Erythroblast (primary cell): ENCODE measurements around the gene FBXL19.

Source experiments
- GATA1 ChIP-seq: IDR thresholded peaks from 2 replicates; pipeline ENCODE4 v1.6.1; 2011; ENCODE audit warnings: low read depth, mild to moderate bottlenecking, control low read depth, low read length, moderate library complexity
- POLR2A ChIP-seq: IDR thresholded peaks from 2 replicates; pipeline ENCODE4 v1.6.1; 2011; ENCODE audit warnings: mild to moderate bottlenecking, low read length

GRCh38 chr16:30985401-30986128 lies 62.2 kb downstream of the FBXL19 start:
- TF ChIP-seq POLR2A: no peak
- no peak for TF ChIP-seq GATA1
